Measurements from ENCODE around the gene PTPRG.
A peak's percentile ranks its signal among the peaks of the same experiment; 100 is the strongest.

DNA sequence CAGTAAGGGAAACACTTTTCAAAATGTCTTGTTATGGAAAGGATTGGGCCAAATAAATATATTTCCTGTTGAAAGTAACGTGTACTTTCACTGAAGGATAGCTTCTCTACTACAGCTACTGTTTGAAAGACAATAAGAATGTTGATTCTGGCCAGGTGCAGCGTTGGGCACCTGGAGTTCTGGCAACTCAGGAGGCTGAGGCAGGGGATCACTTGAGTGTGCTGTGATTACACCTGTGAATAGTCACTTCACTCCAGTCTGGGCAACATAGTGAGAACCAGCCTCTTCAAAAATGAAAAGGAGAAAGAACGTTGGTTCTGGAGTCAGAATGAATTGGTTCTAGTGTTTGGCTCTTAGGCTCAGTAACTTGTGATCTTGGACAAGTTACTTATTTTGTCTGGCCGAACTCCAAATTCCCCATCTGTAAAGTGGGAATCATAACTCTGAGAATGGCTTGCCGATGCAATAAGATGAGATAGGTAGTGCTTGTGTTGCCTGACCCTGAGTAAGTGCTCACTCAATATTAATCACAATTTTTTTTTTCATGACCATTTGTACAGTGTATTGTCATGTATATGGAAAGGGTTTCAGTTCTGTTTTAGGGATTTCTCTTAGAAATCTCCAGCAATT lies 310.8 kb downstream of the PTPRG start:
- TF ChIP-seq, protein P1, sequence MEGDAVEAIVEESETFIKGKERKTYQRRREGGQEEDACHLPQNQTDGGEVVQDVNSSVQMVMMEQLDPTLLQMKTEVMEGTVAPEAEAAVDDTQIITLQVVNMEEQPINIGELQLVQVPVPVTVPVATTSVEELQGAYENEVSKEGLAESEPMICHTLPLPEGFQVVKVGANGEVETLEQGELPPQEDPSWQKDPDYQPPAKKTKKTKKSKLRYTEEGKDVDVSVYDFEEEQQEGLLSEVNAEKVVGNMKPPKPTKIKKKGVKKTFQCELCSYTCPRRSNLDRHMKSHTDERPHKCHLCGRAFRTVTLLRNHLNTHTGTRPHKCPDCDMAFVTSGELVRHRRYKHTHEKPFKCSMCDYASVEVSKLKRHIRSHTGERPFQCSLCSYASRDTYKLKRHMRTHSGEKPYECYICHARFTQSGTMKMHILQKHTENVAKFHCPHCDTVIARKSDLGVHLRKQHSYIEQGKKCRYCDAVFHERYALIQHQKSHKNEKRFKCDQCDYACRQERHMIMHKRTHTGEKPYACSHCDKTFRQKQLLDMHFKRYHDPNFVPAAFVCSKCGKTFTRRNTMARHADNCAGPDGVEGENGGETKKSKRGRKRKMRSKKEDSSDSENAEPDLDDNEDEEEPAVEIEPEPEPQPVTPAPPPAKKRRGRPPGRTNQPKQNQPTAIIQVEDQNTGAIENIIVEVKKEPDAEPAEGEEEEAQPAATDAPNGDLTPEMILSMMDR (conservative IDR thresholded peaks at IDR 0.05; ENCODE audit: low read depth in 2 of 2) = no peak
- TF ChIP-seq POLR2AphosphoS5 (IDR thresholded peaks at IDR 0.05; ENCODE audit: low read depth) (no peak), CREB1 (CRISPR knock-in tag; IDR thresholded peaks at IDR 0.05; ENCODE audit: low read depth) (no peak), EZH2 (IDR thresholded peaks at IDR 0.05; ENCODE audit: low read depth, unreplicated experiment) (no peak), EZH2phosphoT487 (IDR thresholded peaks at IDR 0.05; ENCODE audit: unreplicated experiment) (no peak), ZNF114 (CRISPR knock-in tag; IDR thresholded peaks at IDR 0.05) (no peak), ZNF462 (CRISPR knock-in tag; IDR thresholded peaks at IDR 0.05) (peak; percentile 82)
- TF ChIP-seq, protein P2, sequence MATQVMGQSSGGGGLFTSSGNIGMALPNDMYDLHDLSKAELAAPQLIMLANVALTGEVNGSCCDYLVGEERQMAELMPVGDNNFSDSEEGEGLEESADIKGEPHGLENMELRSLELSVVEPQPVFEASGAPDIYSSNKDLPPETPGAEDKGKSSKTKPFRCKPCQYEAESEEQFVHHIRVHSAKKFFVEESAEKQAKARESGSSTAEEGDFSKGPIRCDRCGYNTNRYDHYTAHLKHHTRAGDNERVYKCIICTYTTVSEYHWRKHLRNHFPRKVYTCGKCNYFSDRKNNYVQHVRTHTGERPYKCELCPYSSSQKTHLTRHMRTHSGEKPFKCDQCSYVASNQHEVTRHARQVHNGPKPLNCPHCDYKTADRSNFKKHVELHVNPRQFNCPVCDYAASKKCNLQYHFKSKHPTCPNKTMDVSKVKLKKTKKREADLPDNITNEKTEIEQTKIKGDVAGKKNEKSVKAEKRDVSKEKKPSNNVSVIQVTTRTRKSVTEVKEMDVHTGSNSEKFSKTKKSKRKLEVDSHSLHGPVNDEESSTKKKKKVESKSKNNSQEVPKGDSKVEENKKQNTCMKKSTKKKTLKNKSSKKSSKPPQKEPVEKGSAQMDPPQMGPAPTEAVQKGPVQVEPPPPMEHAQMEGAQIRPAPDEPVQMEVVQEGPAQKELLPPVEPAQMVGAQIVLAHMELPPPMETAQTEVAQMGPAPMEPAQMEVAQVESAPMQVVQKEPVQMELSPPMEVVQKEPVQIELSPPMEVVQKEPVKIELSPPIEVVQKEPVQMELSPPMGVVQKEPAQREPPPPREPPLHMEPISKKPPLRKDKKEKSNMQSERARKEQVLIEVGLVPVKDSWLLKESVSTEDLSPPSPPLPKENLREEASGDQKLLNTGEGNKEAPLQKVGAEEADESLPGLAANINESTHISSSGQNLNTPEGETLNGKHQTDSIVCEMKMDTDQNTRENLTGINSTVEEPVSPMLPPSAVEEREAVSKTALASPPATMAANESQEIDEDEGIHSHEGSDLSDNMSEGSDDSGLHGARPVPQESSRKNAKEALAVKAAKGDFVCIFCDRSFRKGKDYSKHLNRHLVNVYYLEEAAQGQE (IDR thresholded peaks at IDR 0.05; ENCODE audit: unreplicated experiment) = no peak

Measured in GM23338 (cell line).